Fibroblast of skin of left quadriceps (primary cell): ENCODE results near the gene IL36B.

Source experiments
- DNase-seq, 2 experiments: peaks; one replicate each; pipeline ENCODE4 v3.0.0-alpha.2; 2013; ENCODE audit warnings: low read depth in 2 of 2

The IL36B gene

GRCh38 chr2:113056521-113056920 is 3.9 kb upstream of the IL36B start:
- DNase-seq, result no peak

GRCh38 chr2:113054066-113054465 is 1.4 kb upstream of the IL36B start:
- DNase-seq, result no peak

GRCh38 chr2:113053666-113054065 is 999 bp upstream of the IL36B start:
- DNase-seq, result no peak

GRCh38 chr2:113050921-113051895 is 1.5 kb downstream of the IL36B start:
- no peak for DNase-seq

GRCh38 chr2:113046465-113046864 is 6.2 kb downstream of the IL36B start:
- no peak for DNase-seq

GRCh38 chr2:113041871-113042270 is 10.8 kb downstream of the IL36B start:
- DNase-seq, result no peak

- DNase-seq, result no peak
Measured at GRCh38 chr2:113039719-113040118, 12.9 kb downstream of the IL36B start.

GRCh38 chr2:113039158-113039557 is 13.5 kb downstream of the IL36B start:
- no peak for DNase-seq

GRCh38 chr2:113038291-113038690 is 14.4 kb downstream of the IL36B start:
- no peak for DNase-seq

- DNase-seq, result no peak
Measured at GRCh38 chr2:113036763-113037162, 15.9 kb downstream of the IL36B start.

GRCh38 chr2:113034016-113034415 is 18.7 kb downstream of the IL36B start:
- DNase-seq, result no peak

GRCh38 chr2:113032737-113033136 is 19.9 kb downstream of the IL36B start:
- no peak for DNase-seq

GRCh38 chr2:113028112-113028511 is 24.6 kb downstream of the IL36B start:
- no peak for DNase-seq

- DNase-seq, result no peak
Measured at GRCh38 chr2:113027691-113028090, 25.0 kb downstream of the IL36B start.

- no peak for DNase-seq
Measured at GRCh38 chr2:113025737-113026136, 26.9 kb downstream of the IL36B start.

GRCh38 chr2:113024764-113025163 is 27.9 kb downstream of the IL36B start:
- DNase-seq, result no peak

- DNase-seq, result no peak
Measured at GRCh38 chr2:113021312-113021711, 31.4 kb downstream of the IL36B start.

GRCh38 chr2:113018509-113018908 is 34.2 kb downstream of the IL36B start:
- no peak for DNase-seq

GRCh38 chr2:113015655-113016054 is 37.0 kb downstream of the IL36B start:
- no peak for DNase-seq

GRCh38 chr2:113015042-113015441 is 37.6 kb downstream of the IL36B start:
- DNase-seq, result no peak

- DNase-seq, result no peak
Measured at GRCh38 chr2:113014067-113014466, 38.6 kb downstream of the IL36B start.

- no peak for DNase-seq
Measured at GRCh38 chr2:113013336-113013661, 39.4 kb downstream of the IL36B start.

- no peak for DNase-seq
Measured at GRCh38 chr2:113012436-113013335, 40.0 kb downstream of the IL36B start.
